Spleen (tissue), 7 donors: ENCODE data around the gene OR11H1.
"Not testable (repeated sequence)": the region's sequence is repeated elsewhere in the genome, so short reads cannot be mapped to it uniquely, and the experiment has no call there.

Experiments
- POLR2A ChIP-seq, 3 donors: fragments of 450-650 bp; IDR thresholded peaks; one replicate each; pipeline ENCODE4 v1.5.1; 2017; ENCODE audit warnings: antibody characterized with exemption in 3 of 3, mild to moderate bottlenecking in 1 of 3
- POLR2AphosphoS5 ChIP-seq, 3 donors: sonication (generic); formaldehyde crosslinking; IDR thresholded peaks; one replicate each; pipeline ENCODE4 v1.5.1; 2017; ENCODE audit warnings: antibody characterized with exemption in 3 of 3
- TF ChIP-seq, protein P1 (sequence below), 11 experiments: fragments of 200-600 bp in 7 of 11; fragments of 450-650 bp in 4 of 11; sonication (generic) in 4 of 11; IDR thresholded peaks in 8 of 11; conservative IDR thresholded peaks in 3 of 11; 1 replicate in 7 of 11; 2 replicates in 4 of 11; pipeline versions ENCODE4 v1.4.0 to v1.8.0; 2016 to 2021; ENCODE audit warnings: antibody characterized with exemption in 11 of 11, inconsistent platforms in 4 of 11, mild to moderate bottlenecking in 1 of 11
- donor health status: DM: no; HTN: no; CAD: no; lungs with moderate emphysema.
- donor health status: DM: no; HTN: no; CAD: no.
- donor health status: DM: no; HTN: no; CAD: no.

DNA sequence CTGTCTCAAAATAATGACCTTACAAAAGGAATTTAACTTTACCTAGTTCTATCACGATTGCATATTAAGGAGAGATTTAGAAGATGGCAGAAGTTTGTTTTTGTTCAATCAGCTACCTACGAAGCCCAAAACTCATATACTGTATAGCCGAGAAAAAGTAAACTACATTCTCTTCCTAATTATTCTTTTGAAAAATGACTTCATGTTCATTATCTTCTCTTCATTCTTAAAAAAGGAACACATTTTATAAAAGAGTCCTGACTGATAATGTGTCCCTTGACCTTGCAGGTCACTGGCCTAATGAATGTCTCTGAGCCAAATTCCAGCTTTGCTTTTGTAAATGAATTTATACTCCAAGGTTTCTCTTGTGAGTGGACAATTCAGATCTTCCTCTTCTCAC is at the start of gene OR11H1:
- TF ChIP-seq, protein P1, sequence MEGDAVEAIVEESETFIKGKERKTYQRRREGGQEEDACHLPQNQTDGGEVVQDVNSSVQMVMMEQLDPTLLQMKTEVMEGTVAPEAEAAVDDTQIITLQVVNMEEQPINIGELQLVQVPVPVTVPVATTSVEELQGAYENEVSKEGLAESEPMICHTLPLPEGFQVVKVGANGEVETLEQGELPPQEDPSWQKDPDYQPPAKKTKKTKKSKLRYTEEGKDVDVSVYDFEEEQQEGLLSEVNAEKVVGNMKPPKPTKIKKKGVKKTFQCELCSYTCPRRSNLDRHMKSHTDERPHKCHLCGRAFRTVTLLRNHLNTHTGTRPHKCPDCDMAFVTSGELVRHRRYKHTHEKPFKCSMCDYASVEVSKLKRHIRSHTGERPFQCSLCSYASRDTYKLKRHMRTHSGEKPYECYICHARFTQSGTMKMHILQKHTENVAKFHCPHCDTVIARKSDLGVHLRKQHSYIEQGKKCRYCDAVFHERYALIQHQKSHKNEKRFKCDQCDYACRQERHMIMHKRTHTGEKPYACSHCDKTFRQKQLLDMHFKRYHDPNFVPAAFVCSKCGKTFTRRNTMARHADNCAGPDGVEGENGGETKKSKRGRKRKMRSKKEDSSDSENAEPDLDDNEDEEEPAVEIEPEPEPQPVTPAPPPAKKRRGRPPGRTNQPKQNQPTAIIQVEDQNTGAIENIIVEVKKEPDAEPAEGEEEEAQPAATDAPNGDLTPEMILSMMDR (IDR thresholded peaks at IDR 0.05 in 8 of 11, conservative IDR thresholded peaks at IDR 0.05 in 3 of 11): not testable (repeated sequence)
- not testable (repeated sequence) for TF ChIP-seq POLR2A, POLR2AphosphoS5 (IDR thresholded peaks at IDR 0.05)
